HG02970 (cell line): ENCODE data around the gene GYPB.
"Not testable (repeated sequence)": the region's sequence is repeated elsewhere in the genome, so short reads cannot be mapped to it uniquely, and the experiment has no call there.

Experiments used
- ATAC-seq: cut with Tn5 transposase; IDR thresholded peaks from one replicate; pipeline ENCODE4 v1.9.1; 2021; ENCODE audit warnings: mild to moderate bottlenecking, moderate library complexity, moderate number of reproducible peaks; ENCODE audit not compliant: unreplicated experiment, low FRiP score

Gene GYPB

DNA sequence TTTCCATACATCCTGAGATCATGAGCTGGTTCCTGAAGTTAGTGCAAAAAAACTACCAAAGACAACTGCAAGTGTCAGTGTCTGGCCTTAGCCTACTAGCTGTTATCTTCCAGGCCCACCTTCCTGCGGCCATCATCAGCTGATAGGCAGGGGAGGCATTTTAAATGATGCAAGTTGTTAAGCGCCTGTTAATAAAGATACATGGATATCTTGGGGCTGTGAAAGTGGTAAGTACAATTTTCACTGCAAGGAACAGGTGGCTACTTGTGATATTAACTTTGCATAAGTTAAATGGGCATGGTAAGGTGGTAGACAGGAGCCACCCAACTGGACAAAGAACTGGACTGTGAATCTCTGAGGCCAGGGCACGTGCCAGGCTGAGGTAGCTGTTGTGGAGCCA, at the start of gene GYPB:
Gene GYPB (minus strand): TSS at position 104 of the 400 bp plus-strand sequence. CDS start 93 bp downstream, at position 11.
- ATAC-seq = not testable (repeated sequence)

DNA sequence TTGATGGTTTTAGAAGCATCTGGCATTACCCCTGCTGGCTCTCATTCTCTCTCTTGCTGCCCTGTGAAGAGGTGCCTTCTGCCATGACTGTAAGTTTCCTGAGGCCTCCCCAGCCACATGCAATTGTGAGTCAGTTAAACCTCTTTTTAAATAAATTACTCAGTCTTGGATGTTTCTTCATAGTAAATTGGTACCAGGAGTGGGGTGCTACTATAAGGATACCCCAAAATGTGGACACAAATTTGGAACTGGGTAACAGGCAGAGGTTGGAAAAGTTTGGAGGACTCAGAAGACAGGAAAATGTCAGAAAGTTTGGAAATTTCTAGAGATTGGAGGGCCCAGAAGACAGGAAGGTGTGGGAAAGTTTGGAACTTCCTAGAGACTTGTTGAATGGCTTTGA, 42.4 kb upstream of the GYPB start:
- ATAC-seq = not testable (repeated sequence)

DNA sequence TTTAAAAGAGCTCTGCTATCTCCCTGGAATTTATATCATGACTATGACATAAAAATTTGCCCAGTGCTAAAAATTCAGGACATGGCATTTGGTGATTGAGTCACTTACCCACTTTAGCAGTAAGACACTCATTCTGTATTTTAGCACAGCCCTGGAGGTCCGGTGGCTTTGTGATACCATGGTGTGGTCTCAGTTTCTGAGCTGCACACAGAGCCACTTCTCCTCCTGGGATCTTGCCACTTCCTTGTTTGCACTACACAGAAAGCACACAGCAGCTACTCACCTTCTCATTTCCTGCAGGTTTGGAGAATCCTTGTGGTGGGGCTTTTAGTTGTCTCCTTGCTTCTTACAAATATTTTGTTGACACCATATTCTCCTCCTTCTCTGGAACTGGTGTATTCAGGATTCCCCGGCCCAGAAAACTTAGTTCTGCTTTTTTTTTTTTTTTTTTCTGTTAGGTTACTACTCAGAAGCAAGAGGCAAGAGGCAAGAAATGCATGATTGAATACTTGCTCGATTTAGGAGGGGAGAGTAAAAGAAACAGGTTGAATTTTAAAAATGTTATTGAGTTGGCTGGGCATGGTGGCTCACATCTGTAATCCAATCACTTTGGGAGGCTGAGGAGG, 41.2 kb upstream of the GYPB start:
- ATAC-seq = not testable (repeated sequence)

DNA sequence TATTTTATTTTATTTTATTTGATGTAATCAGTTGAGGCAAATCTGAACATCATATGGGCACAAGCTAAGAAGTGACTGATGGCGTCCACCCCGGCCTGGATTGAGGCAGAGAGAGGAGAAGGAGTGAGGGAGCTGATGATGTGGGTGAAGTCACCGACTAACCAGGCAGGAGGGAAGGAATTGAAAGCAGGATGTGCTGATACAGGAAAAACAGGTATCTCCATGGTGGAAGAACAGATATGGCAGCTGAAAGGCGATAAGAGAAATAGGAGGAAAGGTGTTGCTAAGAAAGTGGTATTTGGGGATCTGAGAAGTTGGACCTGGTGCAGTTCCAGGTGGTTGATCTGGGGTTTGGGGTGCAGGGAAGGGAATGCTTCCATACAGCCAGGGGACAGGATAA, 37.6 kb upstream of the GYPB start:
- ATAC-seq = no peak

DNA sequence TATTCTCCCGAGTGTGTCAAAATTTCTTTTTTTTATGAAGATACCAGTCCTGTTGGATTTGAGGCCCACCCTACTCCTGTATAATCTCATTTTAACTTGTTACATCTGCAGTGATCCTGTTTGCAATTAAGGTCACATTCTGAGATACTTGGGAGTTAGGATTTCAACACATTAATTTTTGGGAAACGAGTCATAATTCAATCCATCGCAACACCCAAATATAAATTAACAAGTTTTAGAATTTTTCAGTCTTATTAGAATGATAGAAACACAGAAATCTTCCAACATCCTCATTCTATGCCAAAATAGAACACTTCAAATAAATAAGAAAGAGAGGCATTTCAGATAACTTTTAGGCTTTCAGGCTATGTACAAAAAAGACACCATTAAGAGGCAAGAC, 36.2 kb upstream of the GYPB start:
- ATAC-seq = not testable (repeated sequence)

DNA sequence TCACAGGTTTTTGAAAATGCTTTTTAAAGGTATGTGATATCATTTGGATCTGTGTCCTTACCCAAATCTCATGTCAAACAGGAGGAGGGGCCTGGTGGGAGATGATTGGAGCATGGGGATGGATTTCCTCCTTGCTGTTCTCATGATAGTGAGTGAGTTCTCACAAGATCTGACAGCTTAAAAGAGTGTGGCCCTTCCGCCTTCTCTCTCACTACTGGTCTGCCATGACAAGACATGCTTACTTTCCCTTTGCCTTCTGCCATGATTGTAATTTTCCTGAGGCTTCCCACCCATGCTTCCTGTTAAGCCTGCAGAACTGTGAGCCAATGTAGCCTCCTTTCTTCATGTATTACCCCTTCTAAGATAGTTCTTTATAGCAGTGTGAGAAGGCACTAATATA, 32.3 kb upstream of the GYPB start:
- ATAC-seq = not testable (repeated sequence)

DNA sequence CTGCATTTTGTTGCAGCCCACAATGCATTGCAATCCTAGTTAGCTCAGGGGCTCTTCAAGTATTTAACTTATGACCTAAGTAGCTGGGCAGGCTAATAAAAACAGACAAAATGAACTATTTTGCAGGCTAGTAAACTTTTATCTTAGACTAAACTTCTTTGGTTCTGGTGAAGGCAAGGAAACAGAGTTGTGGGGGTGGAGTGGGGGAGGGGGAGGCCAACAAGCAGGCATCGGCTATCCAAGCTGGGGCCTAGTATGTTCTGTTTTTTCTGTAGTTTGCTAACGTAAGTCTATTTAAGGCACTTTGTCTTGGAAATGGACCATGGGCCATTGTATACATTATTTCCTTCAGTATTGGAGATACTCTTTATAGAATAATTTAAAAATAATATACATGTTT, 31.5 kb upstream of the GYPB start:
- ATAC-seq = not testable (repeated sequence)

DNA sequence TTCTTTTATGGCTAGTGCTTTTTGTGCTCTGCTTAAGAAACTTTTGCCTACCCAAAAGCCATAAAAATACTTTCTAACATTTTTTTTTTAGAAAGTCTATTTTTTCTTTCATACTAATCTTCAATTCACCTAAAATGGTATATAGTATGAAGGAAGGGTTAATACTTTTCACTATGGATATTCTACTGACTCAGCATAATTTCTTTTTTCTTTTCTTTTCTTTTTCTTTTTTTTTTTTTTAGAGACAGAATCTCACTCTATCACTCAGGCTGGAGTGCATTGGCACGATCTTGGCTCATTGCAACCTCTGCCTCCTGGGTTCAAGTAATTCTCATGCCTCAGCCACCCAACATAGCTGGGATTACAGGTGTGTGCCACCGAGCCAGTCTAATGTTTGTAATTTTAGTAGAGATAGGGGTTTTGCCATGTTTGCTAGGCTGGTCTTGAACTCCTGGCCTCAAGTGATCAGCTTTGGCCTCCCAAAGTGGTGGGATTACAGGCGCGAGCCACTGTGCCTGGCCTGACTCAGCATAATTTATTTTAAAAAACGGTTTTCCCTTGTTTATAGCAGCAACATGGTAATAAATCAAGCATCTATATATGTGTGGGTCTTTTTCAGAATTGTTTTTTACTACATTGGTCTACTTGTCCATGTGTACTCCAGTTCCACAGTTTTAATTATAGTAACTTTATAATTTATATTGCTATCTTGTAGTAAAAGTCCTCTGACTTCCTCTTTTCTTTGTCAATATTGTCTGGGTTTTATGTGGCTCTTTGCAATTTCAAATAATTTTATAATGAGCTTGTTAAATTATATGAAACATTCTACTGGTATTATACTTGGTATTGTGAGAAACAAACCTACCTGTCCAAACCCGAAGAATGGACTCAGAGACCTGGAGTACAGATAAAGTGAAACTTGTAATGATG, 30.6 kb upstream of the GYPB start:
- ATAC-seq = not testable (repeated sequence)

DNA sequence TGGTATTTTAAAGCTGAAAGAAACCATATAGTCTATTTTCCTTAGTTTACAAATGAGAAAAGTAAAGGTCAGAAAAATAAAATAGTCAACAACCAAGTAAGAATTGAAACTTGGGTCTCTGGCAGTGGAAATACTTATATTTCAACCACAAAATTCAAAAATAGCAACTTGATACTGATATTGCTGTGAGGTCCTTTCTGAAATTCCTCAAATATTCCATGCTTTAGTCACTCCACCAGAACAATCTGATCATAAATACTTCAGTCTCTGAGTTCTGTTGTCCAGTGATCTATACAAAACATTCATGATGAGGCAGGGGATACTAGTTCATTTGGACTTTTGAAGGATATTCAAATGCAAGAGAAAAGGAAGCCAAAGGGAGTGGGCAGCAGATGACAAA, 25.8 kb upstream of the GYPB start:
- ATAC-seq = not testable (repeated sequence)

DNA sequence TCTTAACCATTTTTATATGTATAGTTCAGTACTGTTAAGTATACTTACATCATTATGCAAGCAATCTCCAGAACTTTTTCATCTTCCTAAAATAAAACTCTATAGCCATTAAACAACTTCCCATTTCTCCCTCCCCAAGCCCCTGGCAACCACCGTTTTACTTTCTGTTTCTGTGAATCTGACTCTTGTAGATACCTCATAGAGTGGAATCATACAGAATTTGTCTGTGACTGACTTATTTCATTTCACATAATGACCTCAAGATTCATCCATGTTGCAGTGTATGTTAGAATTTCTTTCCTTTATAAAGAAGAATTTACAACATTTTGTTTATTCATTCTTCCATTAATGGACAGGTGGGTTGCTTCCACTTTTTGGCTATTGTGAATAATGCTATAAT, 13.4 kb upstream of the GYPB start:
- ATAC-seq = not testable (repeated sequence)

DNA sequence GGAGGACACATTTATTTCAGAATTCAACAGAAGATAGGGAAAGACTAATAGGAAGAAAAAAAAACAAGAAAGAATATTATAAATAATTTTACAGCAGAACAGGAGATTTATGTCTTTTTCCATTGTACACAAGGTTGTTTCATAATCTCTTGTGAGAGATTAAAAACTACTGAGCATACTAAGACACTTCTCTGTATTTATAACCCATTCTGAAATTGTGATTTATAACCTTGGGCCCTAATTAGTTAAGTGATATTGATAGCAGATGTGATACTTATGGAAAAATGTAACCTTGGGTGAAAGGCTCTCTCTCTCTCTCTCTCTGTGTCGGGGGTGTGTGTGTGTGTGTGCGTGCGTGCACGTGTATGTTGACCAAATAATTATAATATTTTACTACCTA, 12.7 kb upstream of the GYPB start:
- not testable (repeated sequence) for ATAC-seq

DNA sequence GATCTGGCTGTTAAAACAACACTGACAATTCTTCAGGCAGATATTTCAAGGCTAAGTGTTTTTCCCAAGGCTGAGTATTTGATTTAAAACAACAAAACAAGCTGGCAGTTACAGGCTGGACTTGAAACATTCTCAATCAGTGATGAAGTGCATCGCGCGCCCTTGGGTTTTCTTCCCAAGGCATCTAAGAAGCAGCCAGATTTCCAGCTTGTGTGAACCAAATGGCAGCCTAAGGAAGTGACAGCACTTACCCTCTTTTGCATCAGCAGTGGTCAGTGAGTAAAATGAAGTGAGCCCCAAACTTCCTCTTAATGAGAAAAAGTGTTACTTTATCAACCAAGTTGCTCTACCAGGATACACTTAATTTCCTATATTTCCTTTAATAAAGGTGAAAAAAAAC, 12.2 kb upstream of the GYPB start:
- ATAC-seq = not testable (repeated sequence)

DNA sequence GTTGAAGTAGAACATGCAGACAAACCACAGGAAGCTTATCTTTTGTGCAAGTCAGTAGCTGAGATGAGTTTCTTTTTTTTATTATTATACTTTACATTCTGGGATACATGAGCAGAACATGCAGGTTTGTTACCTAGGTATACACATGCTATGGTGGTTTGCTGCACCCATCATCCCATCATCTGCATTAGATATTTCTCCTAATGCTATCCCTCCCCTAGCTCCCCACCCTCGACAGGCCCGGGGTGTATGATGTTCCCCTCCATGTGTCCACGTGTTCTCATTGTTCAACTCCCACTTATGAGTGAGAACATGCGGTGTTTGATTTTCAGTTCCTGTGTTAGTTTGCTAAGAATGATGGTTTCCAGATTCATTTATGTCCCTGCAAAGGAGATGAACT, 11.5 kb upstream of the GYPB start:
- ATAC-seq = not testable (repeated sequence)

DNA sequence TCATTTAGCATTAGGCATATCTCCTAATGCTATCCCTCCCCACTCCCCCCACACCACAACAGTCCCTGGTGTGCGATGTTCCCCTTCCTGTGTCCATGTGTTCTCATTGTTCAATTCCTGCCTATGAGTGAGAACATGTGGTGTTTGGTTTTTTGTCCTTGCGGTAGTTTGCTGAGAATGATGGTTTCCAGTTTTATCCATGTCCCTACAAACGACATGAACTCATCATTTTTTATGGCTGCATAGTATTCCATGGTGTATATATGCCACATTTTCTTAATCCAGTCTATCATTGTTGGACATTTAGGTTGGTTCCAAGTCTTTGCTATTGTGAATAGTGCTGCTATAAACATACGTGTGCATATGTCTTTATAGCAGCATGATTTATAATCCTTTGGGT, 7.5 kb upstream of the GYPB start:
- ATAC-seq = not testable (repeated sequence)

DNA sequence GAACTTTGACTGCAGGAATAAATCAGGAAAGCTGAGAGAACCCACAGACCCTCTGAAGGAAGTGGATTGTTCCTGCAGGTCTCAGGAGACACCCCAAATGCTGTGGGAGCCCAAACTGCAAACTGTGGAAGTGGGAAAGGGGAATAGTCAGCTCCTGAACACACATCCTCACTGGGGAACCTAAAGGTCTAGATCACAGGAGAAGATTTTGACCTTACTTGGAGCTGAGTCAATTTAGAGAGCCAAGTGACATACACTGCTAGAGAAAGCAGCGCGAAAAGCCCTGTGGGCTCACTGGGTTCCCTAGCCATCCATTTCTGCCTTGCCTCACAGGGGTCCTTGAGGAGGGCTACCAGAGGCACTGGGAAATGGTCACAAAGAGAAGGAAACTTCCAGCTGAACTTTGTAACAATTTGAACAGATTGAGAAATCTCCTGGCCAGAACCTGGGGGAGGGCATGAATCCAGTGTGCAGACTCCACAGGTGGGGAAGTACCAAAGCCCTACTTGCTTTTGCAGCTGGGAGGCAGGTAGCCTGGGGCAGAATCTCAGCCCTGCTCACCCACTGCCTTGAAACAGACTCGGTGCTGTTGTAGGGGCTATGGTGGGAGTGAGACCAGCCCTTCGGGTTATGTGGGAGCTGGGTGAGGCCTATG, 5.3 kb upstream of the GYPB start:
- ATAC-seq = not testable (repeated sequence)

DNA sequence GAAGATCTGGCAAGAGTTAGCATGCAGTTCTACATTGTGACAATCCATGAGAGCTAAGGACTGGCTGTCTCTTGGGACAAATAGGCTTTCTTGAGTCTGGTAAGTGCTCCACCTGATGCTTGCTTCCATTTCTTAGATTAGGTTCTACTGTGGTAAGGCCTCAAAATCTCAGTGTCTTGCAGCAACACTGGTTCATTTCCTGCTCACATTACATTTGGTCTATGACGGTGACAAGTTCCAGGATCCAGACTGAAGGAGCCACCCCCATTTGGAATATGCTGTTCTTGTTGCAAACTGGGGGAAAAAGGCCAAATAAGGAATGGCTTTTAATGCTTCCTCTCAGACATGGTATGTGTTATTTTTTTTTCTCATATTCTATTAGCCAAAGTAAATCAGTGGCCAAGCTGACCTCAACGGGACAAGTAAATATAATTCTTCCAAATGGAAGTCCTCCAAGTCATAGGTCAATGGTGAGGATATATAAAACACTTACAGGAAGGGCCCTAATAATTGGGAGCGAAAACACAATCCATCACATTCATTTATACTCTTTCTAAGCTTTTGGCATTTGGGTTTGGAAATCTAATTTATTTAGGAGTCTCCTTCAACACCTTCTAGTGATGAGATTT, 3.7 kb upstream of the GYPB start:
- ATAC-seq = not testable (repeated sequence)

DNA sequence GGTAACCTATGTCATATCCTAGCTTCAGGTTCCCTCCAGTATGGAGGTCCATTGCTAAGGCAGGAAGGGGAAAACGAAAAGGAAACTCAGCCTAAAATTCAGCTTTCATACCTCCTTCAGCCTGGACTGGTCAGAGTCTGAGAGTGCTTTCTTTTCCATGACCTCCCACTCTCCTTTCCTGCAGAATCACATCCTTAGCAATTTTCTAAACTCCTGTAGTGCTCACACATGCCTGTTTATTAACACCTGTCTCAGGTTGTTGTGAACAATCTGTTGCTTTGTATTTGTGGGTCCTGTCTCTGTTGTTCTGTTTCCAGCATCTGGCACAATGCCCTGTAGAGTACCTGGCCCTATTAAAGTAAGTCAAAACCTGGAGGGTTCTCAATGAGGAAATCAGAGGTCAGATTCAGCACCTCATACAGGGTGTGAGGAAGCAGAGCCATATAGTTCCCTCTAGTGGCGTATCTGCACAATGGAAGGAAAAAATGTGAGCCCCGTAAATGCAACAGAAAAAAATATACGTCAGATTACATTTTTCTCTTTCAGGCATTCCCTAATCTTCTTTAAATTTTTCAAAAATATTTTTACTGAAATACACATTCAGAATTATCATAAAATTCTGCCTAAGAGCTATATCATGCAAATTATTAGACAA, 2.3 kb upstream of the GYPB start:
- not testable (repeated sequence) for ATAC-seq

DNA sequence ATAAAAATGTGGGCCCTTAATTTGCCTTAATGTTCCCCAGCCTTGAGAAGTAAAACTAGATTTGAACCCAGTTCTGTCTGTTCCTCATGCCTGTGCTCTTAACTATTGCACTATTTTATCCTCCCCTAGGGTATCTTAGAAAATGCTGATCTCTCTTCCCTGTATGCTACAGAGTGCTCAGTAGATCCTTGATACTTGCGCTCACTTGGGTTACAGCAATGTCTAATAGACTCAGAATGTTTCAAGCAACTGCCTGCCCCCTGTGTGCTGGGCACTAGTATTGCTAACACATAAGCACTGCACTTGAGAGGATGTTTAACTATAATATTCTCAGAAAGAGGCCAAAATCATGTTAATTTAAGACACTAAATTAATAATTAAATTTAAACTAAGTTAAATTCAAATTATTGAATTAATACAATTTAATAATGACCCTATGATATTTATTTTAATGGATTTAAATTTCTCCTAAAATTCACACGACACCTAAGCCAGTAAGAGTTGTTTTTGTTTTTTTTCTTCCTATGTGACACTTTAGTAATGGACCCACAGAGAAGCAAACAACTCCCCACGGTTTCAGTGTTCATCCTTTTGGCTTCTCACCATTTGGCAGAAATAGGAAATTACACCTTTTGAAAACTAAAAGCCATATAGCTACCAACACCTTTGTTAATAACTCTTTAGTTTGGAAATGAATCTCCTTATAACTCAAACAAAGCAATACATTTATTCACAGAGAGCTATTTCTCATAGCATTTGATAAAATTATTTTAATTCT, 768 bp downstream of the GYPB start:
- not testable (repeated sequence) for ATAC-seq

DNA sequence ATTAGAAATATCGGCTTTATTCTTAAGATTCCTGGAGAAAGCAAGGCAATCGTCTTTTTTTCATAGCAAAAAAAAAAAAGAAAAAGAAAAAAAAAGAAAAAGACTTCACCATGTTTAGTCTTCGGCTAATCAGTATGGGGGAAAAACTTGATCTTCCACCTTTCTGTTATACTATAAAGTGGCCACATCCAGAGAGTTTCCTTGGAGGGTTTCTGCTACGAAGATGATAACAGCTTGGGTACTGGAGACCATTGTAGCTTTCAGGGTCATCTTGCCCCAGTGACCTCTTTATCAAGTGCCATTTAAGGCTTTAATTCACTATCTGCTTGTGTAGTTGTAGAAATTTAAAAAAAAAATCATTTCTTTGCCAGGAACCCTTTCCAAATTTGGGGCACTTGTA, 1.9 kb downstream of the GYPB start:
- not testable (repeated sequence) for ATAC-seq
